ENCODE results near the gene ZNF236. TPM values are rescaled to one million over a fixed set of nuclear protein-coding genes. Genes with fewer than 3 reads are reported as not detected.
"Not testable (repeated sequence)": the region's sequence is repeated elsewhere in the genome, so short reads cannot be mapped to it uniquely, and the experiment has no call there.

ZNF236 gene
- total RNA-seq, 4 donors from 2014 or later, result 6.2 to 16.5 (median 10.7) TPM

GRCh38 chr18:77016936-77017335 is 194.6 kb downstream of the ZNF236 start:
- H3K9me3 ChIP-seq, result no peaks in the 10 kb centered on the region
- TF ChIP-seq POLR2A (IDR thresholded peaks at IDR 0.05), result no peak
- TF ChIP-seq, protein P1, sequence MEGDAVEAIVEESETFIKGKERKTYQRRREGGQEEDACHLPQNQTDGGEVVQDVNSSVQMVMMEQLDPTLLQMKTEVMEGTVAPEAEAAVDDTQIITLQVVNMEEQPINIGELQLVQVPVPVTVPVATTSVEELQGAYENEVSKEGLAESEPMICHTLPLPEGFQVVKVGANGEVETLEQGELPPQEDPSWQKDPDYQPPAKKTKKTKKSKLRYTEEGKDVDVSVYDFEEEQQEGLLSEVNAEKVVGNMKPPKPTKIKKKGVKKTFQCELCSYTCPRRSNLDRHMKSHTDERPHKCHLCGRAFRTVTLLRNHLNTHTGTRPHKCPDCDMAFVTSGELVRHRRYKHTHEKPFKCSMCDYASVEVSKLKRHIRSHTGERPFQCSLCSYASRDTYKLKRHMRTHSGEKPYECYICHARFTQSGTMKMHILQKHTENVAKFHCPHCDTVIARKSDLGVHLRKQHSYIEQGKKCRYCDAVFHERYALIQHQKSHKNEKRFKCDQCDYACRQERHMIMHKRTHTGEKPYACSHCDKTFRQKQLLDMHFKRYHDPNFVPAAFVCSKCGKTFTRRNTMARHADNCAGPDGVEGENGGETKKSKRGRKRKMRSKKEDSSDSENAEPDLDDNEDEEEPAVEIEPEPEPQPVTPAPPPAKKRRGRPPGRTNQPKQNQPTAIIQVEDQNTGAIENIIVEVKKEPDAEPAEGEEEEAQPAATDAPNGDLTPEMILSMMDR (IDR thresholded peaks at IDR 0.05), result no peak
- 80 to 100% methylated on average over 1 to 3 of the region's 16 CpGs for WGBS, 2 donors
- peaks cover 0 to 48% (median 9%) of the 10 kb centered on the region in 3 donors for H3K36me3 ChIP-seq
- no peak overlapping the region for H3K27ac ChIP-seq
- H3K4me3 ChIP-seq, result no peak overlapping the region
- peaks cover 0 to 19% (median 6%) of the 10 kb centered on the region in 3 donors for H3K4me1 ChIP-seq
- no peaks in the 10 kb centered on the region for H3K27me3 ChIP-seq
- intact Hi-C loops (cut with DNase I), result no loop called here
- no peak for DNase-seq

DNA sequence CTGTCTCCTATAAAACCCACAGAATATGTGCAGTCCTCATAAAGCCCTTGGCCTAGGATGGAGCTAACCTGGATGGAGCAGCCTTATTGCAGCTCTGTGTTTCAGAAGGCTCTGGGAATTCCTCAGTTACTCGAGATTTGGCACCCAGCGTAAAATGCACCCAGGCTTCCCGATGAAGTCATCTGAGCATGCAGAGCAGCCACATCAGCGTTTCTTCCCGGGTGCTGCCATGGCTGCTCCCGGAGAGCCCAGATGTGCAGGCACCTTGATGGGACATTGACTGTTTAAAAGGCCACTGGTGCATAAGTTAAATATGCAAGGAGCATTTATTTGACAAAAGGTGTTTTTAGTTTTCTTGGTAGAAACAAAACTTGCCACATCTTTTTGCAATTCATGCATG is 195.0 kb downstream of the ZNF236 start:
- H3K27ac ChIP-seq, result no peak overlapping the region
- 59 to 85% methylated on average over 5 to 6 of the region's 6 CpGs for WGBS, 2 donors
- H3K9me3 ChIP-seq, result no peaks in the 10 kb centered on the region
- no peak for DNase-seq
- peaks cover 0 to 47% (median 9%) of the 10 kb centered on the region in 3 donors for H3K36me3 ChIP-seq
- no peak for TF ChIP-seq POLR2A (IDR thresholded peaks at IDR 0.05)
- TF ChIP-seq, protein P1 (IDR thresholded peaks at IDR 0.05), result no peak
- H3K27me3 ChIP-seq, result no peaks in the 10 kb centered on the region
- peaks cover 0 to 19% (median 6%) of the 10 kb centered on the region in 3 donors for H3K4me1 ChIP-seq
- no peak overlapping the region for H3K4me3 ChIP-seq
- intact Hi-C loops (cut with DNase I), result no loop called here

- H3K27me3 ChIP-seq; H3K27ac ChIP-seq; H3K9me3 ChIP-seq; DNase-seq; intact Hi-C loops (cut with DNase I); H3K4me3 ChIP-seq: not testable (repeated sequence)
- H3K4me1 ChIP-seq, result peaks cover 0 to 11% (median 0%) of the 10 kb centered on the region in 3 donors
- H3K36me3 ChIP-seq, result peaks cover 0 to 44% (median 9%) of the 10 kb centered on the region in 3 donors
Observed at GRCh38 chr18:77018650-77019049, 196.3 kb downstream of the ZNF236 start.

- Histone ChIP-seq H3K4me1 (peaks cover 0 to under 1% (median 0%) of the 10 kb centered on the region in 3 donors), H3K27me3 (no peaks in the 10 kb centered on the region), H3K4me3 (no peak overlapping the region), H3K27ac (no peak overlapping the region), H3K36me3 (peaks cover 0 to 43% (median 9%) of the 10 kb centered on the region in 3 donors), H3K9me3 (no peaks in the 10 kb centered on the region)
- TF ChIP-seq POLR2A (IDR thresholded peaks at IDR 0.05), result no peak
- TF ChIP-seq, protein P1 (IDR thresholded peaks at IDR 0.05), result no peak
- DNase-seq, result no peak
- WGBS, 2 donors, result 86 to 95% methylated on average over 1 to 9 of the region's 9 CpGs
- intact Hi-C loops (cut with DNase I), result no loop called here
Observed at GRCh38 chr18:77019641-77020040, 197.3 kb downstream of the ZNF236 start.

Small RNAs within 50 kb of the gene (small RNA-seq; reads per million reads assigned to genes)
- gene RF00017 (0 reads per million in 4 donors), gene RNU6-346P (0 to 0.14 (median 0) reads per million in 4 donors)
